ENCODE results near the gene OR13G1. TPM values are rescaled to one million over a fixed set of nuclear protein-coding genes. Genes with fewer than 3 reads are reported as not detected.

OR13G1 gene
- total RNA-seq, 1 donor from 2014 or later = not detected

DNA sequence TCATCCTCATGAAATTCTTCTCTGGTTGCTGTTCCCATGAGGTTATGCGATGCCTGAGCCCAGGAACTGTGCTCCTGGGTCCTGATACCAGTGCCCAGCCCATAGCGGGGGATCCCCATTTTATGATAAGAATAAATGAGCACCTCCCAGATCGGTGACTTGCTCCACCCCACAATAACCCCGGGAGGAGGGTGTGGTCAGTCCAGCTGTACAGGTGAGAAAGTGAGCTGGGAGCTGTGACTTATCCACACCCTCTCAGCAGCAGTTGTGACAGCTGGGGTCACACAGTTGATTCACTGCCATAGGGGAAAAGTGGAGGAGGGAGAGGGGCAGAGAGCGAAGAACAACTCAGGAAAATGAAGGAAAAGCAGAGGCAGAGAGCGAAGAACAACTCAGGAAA, 40.8 kb downstream of the OR13G1 start:
- no peaks in the 10 kb centered on the region for H3K4me1 Mint-ChIP-seq (ENCODE audit: unreplicated experiment)
- H3K36me3 Mint-ChIP-seq (ENCODE audit: unreplicated experiment) = no peaks in the 10 kb centered on the region
- H3K27me3 Mint-ChIP-seq (ENCODE audit: unreplicated experiment) = no peaks in the 10 kb centered on the region
- peaks cover 30% of the 10 kb centered on the region for H3K9me3 Mint-ChIP-seq (ENCODE audit: unreplicated experiment)
- DNase-seq (ENCODE audit: extremely low spot score, unreplicated experiment) = no peak
- TF ChIP-seq, protein P1, sequence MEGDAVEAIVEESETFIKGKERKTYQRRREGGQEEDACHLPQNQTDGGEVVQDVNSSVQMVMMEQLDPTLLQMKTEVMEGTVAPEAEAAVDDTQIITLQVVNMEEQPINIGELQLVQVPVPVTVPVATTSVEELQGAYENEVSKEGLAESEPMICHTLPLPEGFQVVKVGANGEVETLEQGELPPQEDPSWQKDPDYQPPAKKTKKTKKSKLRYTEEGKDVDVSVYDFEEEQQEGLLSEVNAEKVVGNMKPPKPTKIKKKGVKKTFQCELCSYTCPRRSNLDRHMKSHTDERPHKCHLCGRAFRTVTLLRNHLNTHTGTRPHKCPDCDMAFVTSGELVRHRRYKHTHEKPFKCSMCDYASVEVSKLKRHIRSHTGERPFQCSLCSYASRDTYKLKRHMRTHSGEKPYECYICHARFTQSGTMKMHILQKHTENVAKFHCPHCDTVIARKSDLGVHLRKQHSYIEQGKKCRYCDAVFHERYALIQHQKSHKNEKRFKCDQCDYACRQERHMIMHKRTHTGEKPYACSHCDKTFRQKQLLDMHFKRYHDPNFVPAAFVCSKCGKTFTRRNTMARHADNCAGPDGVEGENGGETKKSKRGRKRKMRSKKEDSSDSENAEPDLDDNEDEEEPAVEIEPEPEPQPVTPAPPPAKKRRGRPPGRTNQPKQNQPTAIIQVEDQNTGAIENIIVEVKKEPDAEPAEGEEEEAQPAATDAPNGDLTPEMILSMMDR (IDR thresholded peaks at IDR 0.05) = no peak
- H3K27ac Mint-ChIP-seq (ENCODE audit: unreplicated experiment) = no peak overlapping the region
- H3K4me3 Mint-ChIP-seq (ENCODE audit: unreplicated experiment) = peak overlapping the region; percentile 53

DNA sequence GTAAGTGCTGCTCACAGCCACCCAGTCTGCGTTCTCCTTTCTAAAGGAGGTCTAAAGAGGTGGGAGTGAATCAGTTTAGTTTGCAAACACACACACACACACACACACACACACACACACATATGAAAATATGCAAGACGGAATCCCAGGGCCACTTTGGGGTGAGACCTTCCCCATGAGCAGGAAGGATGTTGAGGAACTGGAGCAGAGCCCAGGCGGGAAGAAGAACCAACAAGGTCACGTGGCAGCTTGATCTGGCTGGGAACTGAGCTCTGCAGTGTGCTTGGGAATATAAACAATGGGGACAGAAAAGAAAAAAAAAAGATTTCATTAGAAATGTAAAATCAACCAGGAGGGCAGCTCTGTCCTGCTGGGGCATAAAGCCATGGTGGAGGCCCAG, 41.5 kb downstream of the OR13G1 start:
- no peak for DNase-seq (ENCODE audit: extremely low spot score, unreplicated experiment)
- Mint-ChIP-seq H3K27ac (ENCODE audit: unreplicated experiment) (no peak overlapping the region), H3K4me3 (ENCODE audit: unreplicated experiment) (no peak overlapping the region), H3K36me3 (ENCODE audit: unreplicated experiment) (no peaks in the 10 kb centered on the region), H3K27me3 (ENCODE audit: unreplicated experiment) (no peaks in the 10 kb centered on the region), H3K4me1 (ENCODE audit: unreplicated experiment) (no peaks in the 10 kb centered on the region), H3K9me3 (ENCODE audit: unreplicated experiment) (peaks cover 30% of the 10 kb centered on the region)
- TF ChIP-seq, protein P1 (IDR thresholded peaks at IDR 0.05) = no peak

GRCh38 chr1:247627951-247628350, 51.6 kb downstream of the OR13G1 start:
- H3K4me3 Mint-ChIP-seq (ENCODE audit: unreplicated experiment) = no peak overlapping the region
- peaks cover 24% of the 10 kb centered on the region for H3K9me3 Mint-ChIP-seq (ENCODE audit: unreplicated experiment)
- H3K27me3 Mint-ChIP-seq (ENCODE audit: unreplicated experiment) = no peaks in the 10 kb centered on the region
- DNase-seq (ENCODE audit: extremely low spot score, unreplicated experiment) = no peak
- TF ChIP-seq, protein P1 (IDR thresholded peaks at IDR 0.05) = no peak
- H3K4me1 Mint-ChIP-seq (ENCODE audit: unreplicated experiment) = no peaks in the 10 kb centered on the region
- no peak overlapping the region for H3K27ac Mint-ChIP-seq (ENCODE audit: unreplicated experiment)
- no peaks in the 10 kb centered on the region for H3K36me3 Mint-ChIP-seq (ENCODE audit: unreplicated experiment)

Other genes with a start within 250 kb of the OR13G1 start
- gene OR2B11, start 221.6 kb downstream of the OR13G1 start, total RNA-seq = not detected in 2 replicates
- not detected in 2 replicates for gene OR2C3, start 143.3 kb downstream of the OR13G1 start, total RNA-seq
- not detected in 2 replicates for gene GCSAML, start 130.6 kb downstream of the OR13G1 start, total RNA-seq
- not detected in 2 replicates for gene OR2G2, start 91.4 kb downstream of the OR13G1 start, total RNA-seq
- not detected in 2 replicates for gene OR2G3, start 74.2 kb downstream of the OR13G1 start, total RNA-seq
- gene OR6F1, start 36.9 kb upstream of the OR13G1 start, total RNA-seq = not detected in 2 replicates
- gene OR14K1, start 58.9 kb upstream of the OR13G1 start, total RNA-seq = not detected in 2 replicates
- gene OR14A2, start 68.4 kb upstream of the OR13G1 start, total RNA-seq = not detected in 2 replicates
- not detected in 2 replicates for gene OR1C1, start 80.8 kb upstream of the OR13G1 start, total RNA-seq
- gene OR14A16, start 144.4 kb upstream of the OR13G1 start, total RNA-seq = not detected in 2 replicates
- not detected in 2 replicates for gene OR11L1, start 162.2 kb upstream of the OR13G1 start, total RNA-seq
- 1.2 and 1.5 TPM in 2 replicates for gene TRIM58, start 177.4 kb upstream of the OR13G1 start, total RNA-seq
- gene OR2W3, start 215.8 kb upstream of the OR13G1 start, total RNA-seq = 0.52 and 0.75 TPM in 2 replicates
- gene OR2T8, start 240.5 kb upstream of the OR13G1 start, total RNA-seq = not detected in 2 replicates
- gene OR2AJ1, start 245.2 kb upstream of the OR13G1 start, total RNA-seq = not detected in 2 replicates

Measured in osteocyte (in vitro differentiated cells).